NCI-H1436 treated with DMSO at 0.1 percent for 48 hours (cell line): ENCODE measurements around the gene WDR59.
"Not testable (repeated sequence)": the region's sequence is repeated elsewhere in the genome, so short reads cannot be mapped to it uniquely, and the experiment has no call there.

ENCODE experiments used
- DNase-seq: peaks from one replicate; lab custom pipeline; 2025; lab: John Stamatoyannopoulos, UW

WDR59 gene

GRCh38 chr16:74984529-74985296 is at the start of gene WDR59:
Gene WDR59 (minus strand): TSS chr16:74985123. CDS start chr16:74985017, 106 bp downstream.
- DNase-seq, result peak; percentile 95

GRCh38 chr16:75032655-75033054 is 47.7 kb upstream of the WDR59 start:
- no peak for DNase-seq

GRCh38 chr16:75029854-75030253 is 44.9 kb upstream of the WDR59 start:
- no peak for DNase-seq

- DNase-seq, result no peak
Observed at GRCh38 chr16:75028544-75029135, 43.7 kb upstream of the WDR59 start.

DNA sequence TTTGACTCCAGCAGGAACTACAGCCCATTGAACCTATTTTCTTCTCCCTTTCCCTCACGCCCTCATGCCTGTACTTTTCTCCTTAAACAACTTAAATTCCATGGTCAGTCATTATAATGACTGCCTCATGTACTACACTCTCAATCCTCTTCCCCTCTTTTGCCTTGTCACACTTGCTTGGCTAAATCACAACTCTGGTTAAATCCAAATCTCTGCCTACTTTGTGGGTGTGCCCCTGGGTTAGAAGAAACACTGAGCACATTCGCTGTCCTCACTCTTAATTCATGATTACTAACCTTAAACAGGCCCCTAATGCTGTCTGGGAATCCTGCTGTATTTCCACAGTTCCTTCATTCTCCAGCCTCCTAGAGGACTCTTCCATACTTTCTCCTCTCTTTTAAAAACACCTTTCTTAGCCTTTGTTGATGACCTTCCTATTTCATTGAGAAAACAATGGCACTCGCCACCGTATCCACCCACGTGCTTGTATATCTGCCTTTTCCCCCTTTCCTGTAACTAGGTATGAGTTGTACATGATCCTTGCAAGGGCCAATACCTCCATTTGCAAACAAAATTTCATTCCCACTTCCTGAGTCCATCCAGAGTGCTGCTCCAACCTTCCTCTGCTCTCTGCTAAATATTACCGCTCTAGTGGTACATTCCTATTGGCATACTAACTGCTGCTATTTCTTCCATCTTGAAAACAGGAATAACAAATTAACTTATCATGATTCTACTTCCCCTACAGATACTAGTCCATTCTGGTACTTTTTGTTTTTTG is 42.8 kb upstream of the WDR59 start:
- no peak for DNase-seq

DNA sequence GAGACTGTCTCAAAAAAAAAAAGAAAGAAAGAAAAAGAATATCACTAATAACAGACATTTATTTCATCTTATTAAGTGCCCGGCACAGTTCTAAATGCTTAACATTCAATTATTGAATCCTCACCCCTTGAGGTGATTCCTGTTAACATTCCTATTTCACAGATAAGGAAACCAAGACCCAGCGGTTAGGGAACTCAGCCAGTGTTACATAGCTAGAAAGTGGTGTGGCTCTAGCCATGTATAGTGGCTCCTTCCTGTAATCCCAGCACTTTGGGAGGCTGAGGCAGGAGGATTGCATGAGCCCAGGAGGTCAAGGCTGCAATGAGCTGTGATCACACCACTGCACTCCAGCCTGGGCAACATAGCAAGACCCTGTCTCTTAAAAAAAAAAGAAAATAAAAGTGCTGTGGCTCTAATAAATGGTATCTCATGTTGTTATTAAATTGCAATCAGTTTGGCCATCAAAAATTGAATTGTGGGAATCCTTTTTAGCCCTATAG is 42.0 kb upstream of the WDR59 start:
- DNase-seq, result no peak

DNA sequence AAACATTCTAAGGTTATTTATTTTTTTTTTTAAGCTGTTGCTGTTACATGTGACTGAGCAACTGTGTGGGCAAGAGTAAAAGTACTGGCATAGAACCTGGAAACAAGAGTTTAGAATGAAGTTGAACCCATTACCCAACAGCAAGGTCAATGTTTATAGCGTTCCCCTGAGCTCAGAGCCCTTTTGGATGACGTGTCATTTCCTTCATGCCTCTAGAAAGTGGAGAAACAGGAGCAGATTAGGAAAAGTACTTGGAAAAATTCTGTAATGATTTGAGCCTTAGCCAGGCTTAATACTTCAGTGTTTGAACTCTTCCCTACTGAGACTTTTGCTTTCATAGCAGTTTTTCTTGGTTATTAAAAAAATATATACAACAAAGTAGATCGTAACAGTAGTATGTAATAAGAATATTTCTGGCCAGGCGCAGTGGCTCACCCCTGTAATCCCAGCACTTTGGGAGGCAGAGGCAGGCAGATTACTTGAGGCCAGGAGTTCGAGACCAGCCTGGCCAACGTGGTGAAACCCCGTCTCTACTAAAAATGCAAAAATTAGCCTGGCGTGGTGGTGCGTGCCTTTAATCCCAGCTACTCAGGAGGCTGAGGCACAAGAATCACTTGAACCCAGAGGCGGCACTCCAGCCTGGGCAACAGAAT is 41.4 kb upstream of the WDR59 start:
- not testable (repeated sequence) for DNase-seq

GRCh38 chr16:75025761-75026160 is 40.8 kb upstream of the WDR59 start:
- no peak for DNase-seq

DNA sequence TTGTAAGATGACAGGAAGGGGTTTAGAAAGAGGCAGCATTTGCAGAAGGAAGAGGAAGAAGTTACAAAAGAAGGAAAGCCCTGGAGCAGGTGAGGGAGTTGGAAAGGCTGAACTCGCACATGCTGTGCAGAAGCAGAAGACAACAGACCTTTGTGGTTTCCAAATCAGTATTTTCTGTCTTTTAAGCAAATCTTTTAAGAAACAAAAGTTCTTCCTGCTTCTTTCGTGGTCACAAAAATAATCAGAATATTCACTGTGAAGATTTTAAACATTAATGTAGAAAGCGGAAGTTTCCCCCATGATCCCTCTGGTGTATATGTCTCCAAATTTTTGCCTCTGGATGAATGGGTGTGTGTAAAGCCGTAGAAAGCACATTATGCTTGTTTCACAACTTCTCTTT is 39.7 kb upstream of the WDR59 start:
- DNase-seq, result no peak

- DNase-seq, result no peak
Observed at GRCh38 chr16:75024182-75024581, 39.3 kb upstream of the WDR59 start.

DNA sequence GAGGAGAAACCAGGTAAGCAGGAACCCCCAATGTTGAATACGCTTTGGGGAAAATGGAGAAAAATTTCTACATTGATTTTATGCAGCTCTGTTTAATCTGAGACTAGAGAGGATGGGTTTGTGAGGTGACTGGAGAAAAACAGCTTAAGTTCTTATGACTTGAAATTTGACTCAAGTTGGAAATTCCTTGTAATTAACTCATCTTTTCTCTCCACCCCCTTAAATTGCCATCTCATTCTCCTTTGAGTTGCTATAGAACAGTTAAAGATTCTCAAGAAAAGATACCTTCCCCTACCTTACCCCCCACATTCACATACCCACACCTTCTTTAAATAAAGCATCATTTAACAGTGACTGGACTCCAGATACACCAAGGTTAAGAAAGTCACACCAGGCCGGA is 38.1 kb upstream of the WDR59 start:
- no peak for DNase-seq

DNA sequence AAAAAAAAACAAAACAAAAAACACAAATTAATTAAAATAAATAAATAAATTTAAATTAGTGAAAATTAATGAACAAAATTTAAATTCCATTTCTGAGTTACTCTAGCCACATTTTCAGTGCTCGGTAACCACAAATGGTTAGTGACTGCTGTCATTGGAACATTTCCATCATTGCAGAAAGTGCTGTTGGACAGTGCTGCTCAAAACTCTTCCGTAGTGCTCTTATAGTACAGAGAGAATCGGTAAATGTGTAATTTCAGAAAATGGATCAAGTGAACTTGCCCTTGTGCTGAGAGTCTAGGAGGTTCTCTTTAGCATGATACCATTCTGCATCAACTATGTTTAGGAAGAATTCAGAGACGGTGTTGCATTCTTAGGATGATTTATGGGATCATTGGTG is 37.6 kb upstream of the WDR59 start:
- DNase-seq, result no peak

- no peak for DNase-seq
Observed at GRCh38 chr16:75021410-75021809, 36.5 kb upstream of the WDR59 start.

- DNase-seq, result no peak
Observed at GRCh38 chr16:75019586-75019985, 34.7 kb upstream of the WDR59 start.

- no peak for DNase-seq
Observed at GRCh38 chr16:75019007-75019406, 34.1 kb upstream of the WDR59 start.

- no peak for DNase-seq
Observed at GRCh38 chr16:75017670-75018525, 33.0 kb upstream of the WDR59 start.

DNA sequence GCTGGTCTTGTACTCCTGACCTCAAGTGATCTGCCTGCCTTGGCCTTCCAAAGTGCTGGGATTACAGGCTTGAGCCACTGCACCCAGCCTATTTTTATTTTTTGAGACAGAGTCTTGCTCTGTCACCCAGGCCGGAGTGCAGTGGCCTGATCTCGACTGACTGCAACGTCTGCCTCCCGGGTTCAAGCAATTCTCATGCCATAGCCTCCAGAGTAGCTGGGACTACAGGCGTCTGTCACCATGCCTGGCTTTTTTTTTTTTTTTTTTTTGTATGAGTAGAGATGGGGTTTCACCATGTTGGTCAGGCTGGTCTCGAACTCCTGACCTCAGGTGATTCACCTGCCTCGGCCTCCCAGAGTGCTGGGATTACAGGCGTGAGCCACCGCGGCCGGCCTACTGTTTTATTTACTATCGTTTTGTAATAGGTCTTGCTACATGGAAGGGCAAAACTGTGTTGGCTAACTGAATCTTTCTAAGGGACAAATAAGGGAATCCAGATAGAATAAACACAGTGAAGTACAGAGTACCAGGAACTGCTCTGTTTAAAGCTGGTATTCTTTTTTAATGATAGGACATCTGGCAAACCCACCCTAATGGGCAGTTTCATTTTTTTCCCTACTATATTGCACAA is 31.6 kb upstream of the WDR59 start:
- not testable (repeated sequence) for DNase-seq

GRCh38 chr16:75014318-75014717 is 29.4 kb upstream of the WDR59 start:
- no peak for DNase-seq

DNA sequence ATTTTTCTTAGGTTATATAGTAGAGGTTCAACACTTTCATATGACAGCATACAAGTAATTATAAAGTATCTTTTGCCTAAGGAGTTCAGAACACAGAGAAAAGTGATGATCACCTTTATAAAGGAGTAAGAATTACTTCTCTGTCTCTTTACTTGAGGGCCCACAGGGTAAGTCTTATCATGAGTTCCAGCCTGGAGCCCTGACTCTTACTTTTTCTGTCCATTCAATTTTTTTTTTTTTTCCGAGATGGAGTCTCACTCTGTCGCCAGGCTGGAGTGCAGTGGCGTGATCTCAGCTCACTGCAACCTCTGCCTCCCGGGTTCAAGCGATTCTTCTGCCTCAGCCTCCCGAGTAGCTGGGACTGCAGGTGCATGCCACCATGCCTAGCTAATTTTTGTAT is 28.2 kb upstream of the WDR59 start:
- DNase-seq, result not testable (repeated sequence)

DNA sequence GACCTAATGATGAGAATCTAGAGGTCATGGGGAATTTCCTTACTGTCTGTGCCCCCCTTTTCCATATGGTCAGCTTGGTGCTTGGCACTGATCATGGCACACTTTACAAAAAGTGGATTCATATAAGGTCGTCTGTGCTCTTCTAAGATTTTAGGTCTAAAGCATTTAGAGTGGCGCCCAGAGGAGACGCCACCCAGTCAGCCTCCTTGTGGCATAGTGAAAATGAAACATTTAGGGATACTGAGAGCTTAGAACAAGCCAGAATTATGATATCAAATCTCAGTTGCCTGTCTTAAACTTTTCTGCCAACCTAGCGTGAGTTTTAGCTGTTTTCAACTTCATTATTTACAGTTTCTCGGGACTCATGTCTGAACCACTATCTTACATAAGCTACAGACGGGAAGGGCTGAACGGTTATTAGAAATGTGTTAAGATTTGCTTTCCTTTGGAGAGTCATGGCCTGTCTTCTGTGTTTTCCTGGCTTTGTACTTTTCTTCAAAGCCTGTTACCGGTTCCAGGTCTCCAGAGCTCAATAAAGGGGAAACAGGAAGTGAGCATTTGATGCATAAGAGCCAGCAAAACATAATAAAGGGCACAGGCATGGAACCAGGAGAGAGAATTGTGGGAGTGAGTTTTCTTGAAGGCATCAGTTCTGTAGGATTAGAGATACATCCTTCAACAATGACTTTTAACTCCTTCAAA is 27.6 kb upstream of the WDR59 start:
- DNase-seq, result no peak
